Uterus (tissue), 4 donors: ENCODE results near the gene MECP2. TPM values are rescaled to one million over a fixed set of nuclear protein-coding genes. Genes with fewer than 3 reads are reported as not detected.

Experiments used
- DNase-seq, 2 donors: peaks; one replicate each; pipeline ENCODE4 v3.0.0-alpha.2; 2019 to 2020
- H3K27ac ChIP-seq, 2 donors: fragments of 200-600 bp; sonication (generic); 1 replicate in 1 of 2; 2 replicates in 1 of 2; pipeline ENCODE4 v1.5.1; 2016 to 2018
- H3K27me3 ChIP-seq, 2 donors: fragments of 200-600 bp; sonication (generic); one replicate each; pipeline ENCODE4 v1.5.1; 2018 to 2019; ENCODE audit warnings: control low read depth in 1 of 2
- H3K36me3 ChIP-seq, 2 donors: fragments of 200-600 bp; sonication (generic); one replicate each; pipeline ENCODE4 v1.5.1; 2019; ENCODE audit warnings: control low read depth in 1 of 2
- H3K4me1 ChIP-seq, 2 donors: fragments of 200-600 bp; sonication (generic); one replicate each; pipeline ENCODE4 v1.5.1; 2018 to 2019; ENCODE audit warnings: control low read depth in 1 of 2
- H3K4me3 ChIP-seq, 2 donors: fragments of 200-600 bp; sonication (generic); 1 replicate in 1 of 2; 2 replicates in 1 of 2; pipeline ENCODE4 v1.5.1; 2018 to 2019; ENCODE audit warnings: mild to moderate bottlenecking in 1 of 2
- H3K9me3 ChIP-seq, 2 donors: fragments of 200-600 bp; sonication (generic); one replicate each; pipeline ENCODE4 v1.5.1; 2019; ENCODE audit warnings: control low read depth in 1 of 2
- CTCF ChIP-seq, 4 experiments: fragments of 200-600 bp in 2 of 4; fragments of 450-650 bp in 2 of 4; sonication (generic) in 2 of 4; IDR thresholded peaks; one replicate each; pipeline ENCODE4 v1.5.1; 2016 to 2019; ENCODE audit warnings: antibody characterized with exemption in 4 of 4, mild to moderate bottlenecking in 2 of 4, moderate library complexity in 1 of 4
- POLR2A ChIP-seq, 2 donors: fragments of 450-650 bp; IDR thresholded peaks; one replicate each; pipeline ENCODE4 v1.6.1; 2016; ENCODE audit warnings: antibody characterized with exemption in 2 of 2, mild to moderate bottlenecking in 1 of 2, moderate library complexity in 1 of 2
- intact Hi-C: fragments of 100-400 bp; cut with DNase I; formaldehyde crosslinking; loops from one replicate; pipeline ENCODE4 v1.15.1; 2023; ENCODE audit warnings: low total_unique reads
- total RNA-seq, 4 donors: library from RNA; depleted of rRNA in 3 of 4; stranded (reverse); fragments of >200 nt in 3 of 4; gene quantifications; one replicate each; pipeline versions ENCODE4 v1.1.0 to v1.2.4, GENCODE V29; 2014 to 2023
- donor health status: DM: yes; HTN: yes; CAD: no.

MECP2 gene
- total RNA-seq, 4 donors from 2014 or later = 29.7 to 106 (median 50.6) TPM

- no peak for DNase-seq
- Histone ChIP-seq H3K4me3 (no peak overlapping the region), H3K9me3 (no peaks in the 10 kb centered on the region), H3K4me1 (peaks cover 0 to 3% of the 10 kb centered on the region in 2 donors), H3K36me3 (no peaks in the 10 kb centered on the region), H3K27ac (peak overlapping the region; percentile 33 to 38), H3K27me3 (no peaks in the 10 kb centered on the region)
- no peak for TF ChIP-seq POLR2A (IDR thresholded peaks at IDR 0.05)
- TF ChIP-seq CTCF (IDR thresholded peaks at IDR 0.05) = no peak
- intact Hi-C loops = no loop called here
Measured at GRCh38 chrX:154121207-154121606, 23.7 kb upstream of the MECP2 start.

GRCh38 chrX:154120567-154120966, 23.1 kb upstream of the MECP2 start:
- H3K36me3 ChIP-seq = no peaks in the 10 kb centered on the region
- H3K4me3 ChIP-seq = no peak overlapping the region
- H3K4me1 ChIP-seq = peaks cover 0 to 3% of the 10 kb centered on the region in 2 donors
- H3K9me3 ChIP-seq = no peaks in the 10 kb centered on the region
- no peak overlapping the region for H3K27ac ChIP-seq
- intact Hi-C loops = no loop called here
- DNase-seq = no peak
- H3K27me3 ChIP-seq = no peaks in the 10 kb centered on the region
- no peak for TF ChIP-seq POLR2A (IDR thresholded peaks at IDR 0.05)
- TF ChIP-seq CTCF (IDR thresholded peaks at IDR 0.05) = no peak

GRCh38 chrX:154117566-154117965, 20.0 kb upstream of the MECP2 start:
- Histone ChIP-seq H3K4me3 (no peak overlapping the region), H3K27ac (no peak overlapping the region), H3K36me3 (no peaks in the 10 kb centered on the region), H3K4me1 (peaks cover 0 to 3% of the 10 kb centered on the region in 2 donors), H3K9me3 (no peaks in the 10 kb centered on the region), H3K27me3 (no peaks in the 10 kb centered on the region)
- intact Hi-C loops = no loop called here
- TF ChIP-seq CTCF (IDR thresholded peaks at IDR 0.05) (no peak), POLR2A (IDR thresholded peaks at IDR 0.05) (no peak)
- no peak for DNase-seq

- Histone ChIP-seq H3K4me3 (no peak overlapping the region), H3K9me3 (no peaks in the 10 kb centered on the region), H3K27me3 (no peaks in the 10 kb centered on the region), H3K27ac (no peak overlapping the region), H3K36me3 (no peaks in the 10 kb centered on the region), H3K4me1 (peaks cover 0 to 3% of the 10 kb centered on the region in 2 donors)
- TF ChIP-seq CTCF (IDR thresholded peaks at IDR 0.05) = no peak
- no peak for TF ChIP-seq POLR2A (IDR thresholded peaks at IDR 0.05)
- no peak for DNase-seq
- intact Hi-C loops = no loop called here
Measured at GRCh38 chrX:154116426-154117211, 19.1 kb upstream of the MECP2 start.

- no peak for DNase-seq
- H3K27me3 ChIP-seq = no peaks in the 10 kb centered on the region
- intact Hi-C loops = no loop called here
- peaks cover 0 to under 1% of the 10 kb centered on the region in 2 donors for H3K4me1 ChIP-seq
- no peak overlapping the region for H3K4me3 ChIP-seq
- no peaks in the 10 kb centered on the region for H3K9me3 ChIP-seq
- no peaks in the 10 kb centered on the region for H3K36me3 ChIP-seq
- no peak for TF ChIP-seq POLR2A (IDR thresholded peaks at IDR 0.05)
- TF ChIP-seq CTCF (IDR thresholded peaks at IDR 0.05) = no peak
- no peak overlapping the region for H3K27ac ChIP-seq
Measured at GRCh38 chrX:154115750-154116149, 18.2 kb upstream of the MECP2 start.
